Glomerular visceral epithelial cell (primary cell): ENCODE measurements around the gene ZNF629.

Source experiments
- DNase-seq: peaks from one replicate; pipeline ENCODE4 v3.0.0-alpha.2; 2016; ENCODE audit errors: extremely low spot score

ZNF629 gene

DNA sequence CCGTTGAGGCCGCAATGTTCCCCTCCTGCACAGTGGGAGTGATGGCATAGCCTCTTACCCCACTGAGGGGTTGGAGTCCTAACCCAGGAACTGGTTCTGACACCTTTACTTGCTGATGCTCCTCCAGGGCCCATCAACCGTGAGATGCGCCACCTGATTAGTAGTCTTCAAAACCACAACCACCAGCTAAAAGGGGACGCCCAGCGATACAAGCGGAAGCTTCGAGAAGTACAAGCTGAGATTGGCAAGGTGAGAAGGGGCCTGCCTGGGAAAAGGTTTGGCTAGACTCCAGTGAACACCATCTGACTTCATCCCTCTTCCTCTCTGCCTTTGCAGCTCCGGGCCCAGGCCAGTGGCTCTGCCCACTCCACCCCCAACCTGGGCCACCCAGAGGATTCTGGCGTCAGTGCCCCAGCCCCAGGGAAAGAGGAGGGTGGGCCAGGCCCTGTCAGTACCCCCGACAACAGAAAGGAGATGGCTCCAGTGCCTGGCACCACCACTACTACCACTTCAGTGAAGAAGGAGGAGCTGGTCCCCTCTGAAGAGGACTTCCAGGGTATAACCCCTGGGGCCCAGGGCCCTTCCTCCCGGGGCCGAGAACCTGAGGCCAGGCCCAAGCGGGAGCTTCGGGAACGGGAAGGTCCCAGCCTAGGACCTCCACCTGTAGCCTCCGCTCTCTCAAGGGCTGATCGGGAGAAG is 19.1 kb downstream of the ZNF629 start:
- DNase-seq = no peak

GRCh38 chr16:30766933-30767284 is 20.1 kb downstream of the ZNF629 start:
- DNase-seq = no peak

DNA sequence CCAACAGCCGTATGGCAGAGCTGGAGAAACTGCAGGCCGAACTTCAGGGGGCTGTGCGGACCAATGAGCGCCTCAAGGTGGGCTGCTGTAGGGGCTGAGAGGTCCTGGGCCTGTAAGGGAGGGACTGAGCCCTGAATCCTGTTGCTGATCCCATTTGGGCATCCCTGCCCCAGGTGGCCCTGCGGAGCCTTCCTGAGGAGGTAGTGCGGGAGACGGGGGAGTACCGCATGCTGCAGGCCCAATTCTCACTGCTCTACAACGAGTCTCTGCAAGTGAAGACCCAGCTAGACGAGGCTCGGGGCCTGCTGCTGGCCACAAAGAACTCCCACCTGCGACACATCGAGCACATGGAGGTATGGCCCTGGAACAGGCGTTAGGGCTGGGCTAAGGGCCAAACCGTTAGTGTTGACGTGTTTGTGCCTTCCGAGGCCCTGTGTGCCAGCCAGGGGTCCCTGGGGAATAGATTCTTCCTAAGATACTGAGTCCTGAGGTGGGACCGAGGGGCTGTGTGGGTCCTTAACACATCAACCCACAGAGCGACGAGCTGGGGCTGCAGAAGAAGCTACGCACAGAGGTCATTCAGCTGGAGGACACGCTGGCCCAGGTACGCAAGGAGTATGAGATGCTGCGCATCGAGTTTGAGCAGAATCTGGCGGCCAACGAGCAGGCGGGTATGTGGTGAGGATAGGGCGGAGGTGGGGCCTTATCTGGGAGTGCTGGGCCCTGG is 20.6 kb downstream of the ZNF629 start:
- no peak for DNase-seq

- DNase-seq = no peak
Observed at GRCh38 chr16:30764816-30765465, 22.1 kb downstream of the ZNF629 start.

- DNase-seq = no peak
Observed at GRCh38 chr16:30764086-30764485, 22.9 kb downstream of the ZNF629 start.

- no peak for DNase-seq
Observed at GRCh38 chr16:30762991-30763725, 23.8 kb downstream of the ZNF629 start.

GRCh38 chr16:30761928-30762902 is 24.8 kb downstream of the ZNF629 start, which contains the start of the genes CFAP119 and RNF40:
Gene CFAP119 (minus strand): TSS chr16:30762062. CDS start chr16:30761748, 314 bp downstream.
Gene RNF40 (plus strand): TSS chr16:30762322. CDS start chr16:30762546, 224 bp downstream.
- DNase-seq = peak; percentile 97

GRCh38 chr16:30761427-30761927 is 25.5 kb downstream of the ZNF629 start:
- DNase-seq = peak; percentile 45

DNA sequence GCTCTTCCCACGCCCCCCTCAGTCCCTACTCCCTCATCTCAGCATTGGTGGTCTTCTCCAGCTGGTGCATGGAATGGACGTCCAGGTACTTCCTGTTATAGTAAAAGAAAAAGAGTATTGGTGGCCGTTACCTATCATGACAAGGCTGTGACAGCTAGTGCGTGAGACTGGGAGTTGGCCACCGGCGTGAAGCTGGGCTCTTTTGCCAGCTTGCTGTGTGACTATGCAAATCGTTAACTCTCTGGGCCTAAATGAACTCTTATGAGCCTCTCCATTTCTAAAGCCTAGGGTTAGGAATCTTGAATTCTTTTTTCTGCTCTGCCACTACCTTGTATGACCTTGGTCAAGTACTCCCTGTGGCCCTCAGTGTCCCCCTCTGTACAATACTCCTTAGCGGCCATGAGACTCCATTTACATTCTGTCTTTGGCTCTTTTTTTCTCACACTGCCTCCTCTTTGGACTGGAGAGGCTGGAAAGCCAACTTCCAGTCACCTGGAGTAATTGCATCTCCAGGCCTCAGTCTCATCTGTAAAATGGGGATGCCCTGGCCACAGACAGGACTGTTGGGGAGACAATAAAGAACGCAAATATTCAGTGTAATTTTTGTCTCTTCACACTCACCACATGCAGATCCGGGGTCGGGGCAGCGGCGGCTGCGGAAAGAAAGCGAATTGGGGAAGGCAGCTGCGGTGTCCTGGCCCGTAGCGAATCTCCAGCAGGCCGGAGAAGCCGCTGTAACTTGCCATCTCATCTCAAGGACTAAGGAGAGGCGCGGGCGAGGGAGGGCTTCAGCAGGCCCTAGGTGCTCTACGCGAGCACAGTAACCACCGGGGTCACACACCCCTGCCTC is 26.2 kb downstream of the ZNF629 start:
- DNase-seq = no peak

DNA sequence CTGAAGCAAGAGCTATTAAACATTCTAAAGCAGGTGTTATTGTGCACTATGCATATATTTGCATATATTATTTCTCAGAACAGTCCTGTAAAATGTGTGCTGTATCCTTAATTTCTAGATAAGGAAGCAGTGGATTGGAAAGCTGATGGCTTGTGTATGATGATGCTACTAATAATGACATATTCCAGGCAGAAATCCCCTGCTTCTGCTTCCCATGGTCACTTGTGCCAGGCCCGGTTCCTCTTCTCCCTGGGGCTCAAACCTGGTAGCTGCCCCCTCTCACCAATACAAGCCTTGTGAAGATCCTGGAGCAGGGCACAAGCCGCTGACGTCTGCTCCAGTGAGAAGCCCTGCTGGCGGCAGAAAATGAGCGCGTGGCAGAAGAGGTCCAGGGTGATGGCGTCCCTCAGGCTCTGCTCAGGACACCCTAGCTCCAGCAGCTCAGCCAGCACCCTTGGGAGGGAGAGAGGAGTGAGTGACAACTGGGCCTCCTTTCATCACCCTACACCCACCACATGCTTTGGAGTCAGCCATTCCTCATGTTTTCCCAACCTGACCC is 26.9 kb downstream of the ZNF629 start:
- DNase-seq = no peak

DNA sequence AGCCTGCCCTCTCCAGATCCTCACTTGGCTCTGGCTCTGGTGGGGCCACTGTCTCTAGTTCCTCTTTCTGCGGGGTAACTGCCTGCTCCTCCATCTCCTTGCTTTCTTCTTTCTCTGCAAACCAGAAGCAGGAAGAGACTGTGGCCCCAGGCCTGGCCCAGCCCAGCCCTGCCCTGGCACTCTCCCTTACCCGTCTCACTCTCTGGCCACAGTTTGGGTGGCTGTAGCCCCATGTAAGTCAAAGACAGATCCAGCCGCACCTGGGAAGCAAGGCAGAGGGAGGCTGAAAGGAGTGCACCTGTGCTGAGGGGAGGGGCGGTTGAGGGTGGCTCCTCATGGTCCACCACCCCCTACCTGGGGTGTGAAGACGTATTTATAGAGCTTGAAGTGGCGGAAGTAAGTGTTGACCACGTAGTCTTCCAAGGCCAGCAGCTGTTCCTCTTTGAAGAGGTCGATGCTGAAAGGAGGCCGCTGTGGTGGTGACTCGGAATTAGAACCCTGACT is 28.0 kb downstream of the ZNF629 start:
- DNase-seq = no peak

- no peak for DNase-seq
Observed at GRCh38 chr16:30757316-30757715, 29.7 kb downstream of the ZNF629 start.

DNA sequence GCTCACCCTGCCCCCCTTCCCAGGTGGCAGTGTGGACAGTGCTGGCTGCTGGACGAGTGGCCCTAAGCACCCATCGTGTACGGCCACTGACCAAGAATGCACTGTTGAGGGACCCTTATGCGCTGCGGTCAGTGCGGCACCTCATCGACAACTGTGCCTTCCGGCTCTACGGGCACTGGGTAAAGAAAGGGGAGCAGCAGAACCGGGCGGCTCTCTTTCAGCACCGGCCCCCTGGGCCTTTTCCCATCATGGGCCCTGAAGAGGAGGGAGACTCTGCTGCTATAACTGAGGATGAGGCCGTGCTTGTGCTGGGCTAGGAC is 30.3 kb downstream of the ZNF629 start:
- no peak for DNase-seq

GRCh38 chr16:30755955-30756780 is 30.8 kb downstream of the ZNF629 start:
- DNase-seq = no peak

DNA sequence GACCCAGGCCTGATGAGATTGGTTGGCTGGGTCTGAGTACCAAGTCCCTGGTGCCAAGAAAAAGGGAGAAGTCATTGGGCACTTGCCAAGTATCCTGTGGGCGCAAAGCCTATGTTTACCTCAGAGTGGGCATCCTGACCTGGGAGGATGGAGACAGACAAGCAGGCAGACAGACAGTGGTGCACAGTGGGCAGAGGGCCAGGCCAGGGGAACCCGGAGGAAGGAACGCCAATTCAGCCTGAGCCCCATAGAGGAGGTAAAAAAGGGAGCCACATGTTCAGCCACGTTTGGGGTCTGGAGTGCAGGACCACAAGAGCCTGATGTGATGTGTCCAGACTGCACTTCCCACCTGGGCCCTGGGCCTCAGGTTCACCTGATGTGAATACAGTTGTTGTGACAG is 33.4 kb downstream of the ZNF629 start:
- DNase-seq = no peak

- DNase-seq = no peak
Observed at GRCh38 chr16:30750876-30751465, 36.0 kb downstream of the ZNF629 start.

- DNase-seq = no peak
Observed at GRCh38 chr16:30750201-30750600, 36.8 kb downstream of the ZNF629 start.
